ENCODE measurements around the gene CELSR1. TPM values are rescaled to one million over a fixed set of nuclear protein-coding genes. Genes with fewer than 3 reads are reported as not detected.
"Not testable (repeated sequence)": the region's sequence is repeated elsewhere in the genome, so short reads cannot be mapped to it uniquely, and the experiment has no call there.

The CELSR1 gene
- total RNA-seq, 1 experiment from 2014 or later: 19.6 TPM

GRCh38 chr22:46516638-46517037 is 20.8 kb downstream of the CELSR1 start:
- Histone ChIP-seq H3K4me3 (replicated peaks in 1 of 2; ENCODE audit: low read depth in 1 of 2, low read length in 2 of 2) (no peak overlapping the region), H3K27me3 (ENCODE audit: insufficient read depth, low read length) (no peaks in the 10 kb centered on the region), H2AFZ (ENCODE audit: low read depth, low read length, poor library complexity, severe bottlenecking) (no peak overlapping the region), H3K36me3 (ENCODE audit: control insufficient read depth in 1 of 2, insufficient read depth in 2 of 2, low read length in 2 of 2) (no peaks in the 10 kb centered on the region), H4K20me1 (ENCODE audit: insufficient read depth) (no peaks in the 10 kb centered on the region), H3K79me2 (ENCODE audit: insufficient read depth, low read length) (peaks cover 3% of the 10 kb centered on the region; the same call in 1 of the 2 replicates), H3K4me2 (ENCODE audit: low read length) (no peak overlapping the region), H3K9me2 (ENCODE audit: insufficient read depth) (no peaks in the 10 kb centered on the region), H3K9me3 (ENCODE audit: control insufficient read depth in 1 of 2, insufficient read depth in 1 of 2, low read depth in 1 of 2, low read length in 2 of 2) (no peaks in the 10 kb centered on the region), H3K27ac (ENCODE audit: low read depth, low read length) (no peak overlapping the region), H3K4me1 (ENCODE audit: control insufficient read depth in 1 of 2, insufficient read depth in 2 of 2, low read length in 2 of 2) (peaks cover 9 to 18% of the 10 kb centered on the region in 2 experiments), H3K9ac (ENCODE audit: low read length) (no peak overlapping the region)
- ChIA-PET RAD21 (ENCODE audit: low non-redundant PET in 1 of 2, low total read pairs in 2 of 2, uncharacterized antibody in 2 of 2, unreplicated experiment in 2 of 2) (no interaction called here), POLR2A (no interaction called here), CTCF (no interaction called here)
- BruUV-seq (replicated peaks): no TSS peak
- DNase-seq (ENCODE audit: low read depth, low spot score): no peak
- no peak for ATAC-seq
- TF ChIP-seq SP1 (IDR thresholded peaks at IDR 0.05; ENCODE audit: low read depth) (no peak), ZBTB33 (IDR thresholded peaks at IDR 0.05; ENCODE audit: extremely low read depth, insufficient replicate concordance, low read length) (no peak), YY1 (IDR thresholded peaks at IDR 0.05; ENCODE audit: extremely low read depth, insufficient replicate concordance, low read depth, low read length) (no peak), SRF (IDR thresholded peaks at IDR 0.05; ENCODE audit: low read depth) (no peak), POLR2AphosphoS5 (IDR thresholded peaks at IDR 0.05; ENCODE audit: low read depth, low read length) (no peak), EGR1 (IDR thresholded peaks at IDR 0.05; ENCODE audit: low read depth) (no peak), TCF7L2 (IDR thresholded peaks at IDR 0.05; ENCODE audit: borderline replicate concordance, extremely low read depth, insufficient read depth, insufficient read length) (no peak), JUND (IDR thresholded peaks at IDR 0.05) (no peak), EZH2 (IDR thresholded peaks at IDR 0.05) (no peak), CTCF (IDR thresholded peaks at IDR 0.05 in 2 of 3, conservative IDR thresholded peaks at IDR 0.05 in 1 of 3; ENCODE audit: borderline replicate concordance in 1 of 3, insufficient read depth in 1 of 3, low read depth in 2 of 3, low read length in 2 of 3) (no peak)
- TF ChIP-seq, protein P1, sequence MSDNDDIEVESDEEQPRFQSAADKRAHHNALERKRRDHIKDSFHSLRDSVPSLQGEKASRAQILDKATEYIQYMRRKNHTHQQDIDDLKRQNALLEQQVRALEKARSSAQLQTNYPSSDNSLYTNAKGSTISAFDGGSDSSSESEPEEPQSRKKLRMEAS (IDR thresholded peaks at IDR 0.05): no peak
- intact Hi-C loops (cut with micrococcal nuclease): no loop called here

DNA sequence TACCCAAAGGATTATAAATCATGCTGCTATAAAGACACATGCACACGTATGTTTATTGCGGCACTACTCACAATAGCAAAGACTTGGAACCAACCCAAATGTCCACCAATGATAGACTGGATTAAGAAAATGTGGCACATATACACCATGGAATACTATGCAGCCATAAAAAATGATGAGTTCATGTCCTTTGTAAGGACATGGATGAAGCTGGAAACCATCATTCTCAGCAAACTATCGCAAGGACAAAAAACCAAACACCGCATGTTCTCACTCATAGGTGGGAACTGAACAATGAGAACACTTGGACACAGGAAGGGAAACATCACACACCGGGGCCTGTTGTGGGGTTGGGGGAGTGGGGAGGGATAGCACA is 21.3 kb downstream of the CELSR1 start:
- CTCF ChIA-PET; DNase-seq (ENCODE audit: low read depth, low spot score); H4K20me1 ChIP-seq (ENCODE audit: insufficient read depth); intact Hi-C loops (cut with micrococcal nuclease); ATAC-seq; H3K9me2 ChIP-seq (ENCODE audit: insufficient read depth); H3K27me3 ChIP-seq (ENCODE audit: insufficient read depth, low read length); H3K27ac ChIP-seq (ENCODE audit: low read depth, low read length); H3K4me3 ChIP-seq (replicated peaks in 1 of 2; ENCODE audit: low read depth in 1 of 2, low read length in 2 of 2); RAD21 ChIA-PET (ENCODE audit: low non-redundant PET in 1 of 2, low total read pairs in 2 of 2, uncharacterized antibody in 2 of 2, unreplicated experiment in 2 of 2); H2AFZ ChIP-seq (ENCODE audit: low read depth, low read length, poor library complexity, severe bottlenecking); H3K9me3 ChIP-seq (ENCODE audit: control insufficient read depth in 1 of 2, insufficient read depth in 1 of 2, low read depth in 1 of 2, low read length in 2 of 2); H3K9ac ChIP-seq (ENCODE audit: low read length); POLR2A ChIA-PET; H3K36me3 ChIP-seq (ENCODE audit: control insufficient read depth in 1 of 2, insufficient read depth in 2 of 2, low read length in 2 of 2); BruUV-seq (replicated peaks); H3K79me2 ChIP-seq (ENCODE audit: insufficient read depth, low read length); H3K4me2 ChIP-seq (ENCODE audit: low read length): not testable (repeated sequence)
- H3K4me1 ChIP-seq (ENCODE audit: control insufficient read depth in 1 of 2, insufficient read depth in 2 of 2, low read length in 2 of 2): peaks cover 9 to 18% of the 10 kb centered on the region in 2 experiments
